ENCODE data around the gene UBR4.
"Not testable (repeated sequence)": the region's sequence is repeated elsewhere in the genome, so short reads cannot be mapped to it uniquely, and the experiment has no call there.

The UBR4 gene

DNA sequence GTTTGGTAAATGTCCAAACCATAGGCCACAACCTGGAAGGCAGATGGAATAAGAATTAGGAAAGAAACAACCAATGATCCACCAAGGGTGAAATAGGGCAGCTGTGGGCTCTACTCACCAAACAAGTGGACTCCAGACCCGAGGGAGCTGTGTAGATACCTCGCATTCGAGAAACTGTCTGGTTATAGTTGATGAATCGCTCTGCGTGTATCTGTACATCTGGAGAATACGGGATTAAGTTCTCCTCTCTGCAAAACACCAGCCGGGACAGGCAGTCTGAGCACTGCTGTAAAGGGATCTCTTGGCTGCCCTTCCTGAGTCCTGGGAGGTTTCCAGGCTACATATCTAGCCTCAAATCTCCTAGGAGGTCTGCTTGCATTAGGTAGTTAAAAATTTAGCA is 9.4 kb upstream of the UBR4 start:
- DNase-seq = no peak

DNA sequence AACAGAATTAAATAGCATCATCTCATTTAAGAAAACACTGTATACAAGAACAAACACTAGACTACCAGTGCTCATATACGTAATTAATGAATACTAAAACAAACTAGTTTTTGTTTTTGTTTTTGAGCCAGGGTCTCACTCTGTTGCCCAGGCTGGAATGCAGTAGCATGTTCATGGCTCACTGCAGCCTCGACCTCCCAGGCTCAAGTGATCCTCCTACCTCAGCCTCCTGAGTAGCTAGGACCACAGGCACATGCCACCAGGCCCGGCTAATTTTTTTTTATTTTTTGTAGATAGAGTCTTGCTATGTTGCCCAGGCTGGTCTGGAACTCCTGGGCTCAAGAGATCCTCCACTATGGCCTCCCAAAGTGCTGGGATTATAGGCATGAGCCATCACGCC is 6.5 kb upstream of the UBR4 start:
- DNase-seq = not testable (repeated sequence)

- no peak for DNase-seq
Measured at GRCh38 chr1:19213580-19213979, 3.5 kb upstream of the UBR4 start.

DNA sequence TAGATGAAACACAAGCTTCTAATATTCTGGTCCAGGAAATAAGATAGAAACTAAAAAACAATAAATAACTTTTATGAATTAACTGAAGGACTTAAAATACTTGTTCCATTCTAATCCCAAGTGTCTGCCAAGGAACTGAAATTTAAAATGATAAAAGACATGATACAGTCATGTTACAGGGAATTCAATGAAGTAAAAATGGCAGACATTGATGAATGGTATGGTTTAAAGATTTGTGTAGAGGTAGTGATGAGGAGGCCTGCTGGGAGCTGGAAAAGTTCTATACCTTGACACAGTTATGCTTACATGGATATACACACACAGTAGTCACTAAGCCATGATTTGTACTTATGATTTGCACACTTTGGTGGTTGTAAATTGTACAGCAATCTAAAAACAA is 2.1 kb upstream of the UBR4 start:
- DNase-seq = no peak

- DNase-seq = no peak
Measured at GRCh38 chr1:19210772-19211549, 895 bp upstream of the UBR4 start.

DNA sequence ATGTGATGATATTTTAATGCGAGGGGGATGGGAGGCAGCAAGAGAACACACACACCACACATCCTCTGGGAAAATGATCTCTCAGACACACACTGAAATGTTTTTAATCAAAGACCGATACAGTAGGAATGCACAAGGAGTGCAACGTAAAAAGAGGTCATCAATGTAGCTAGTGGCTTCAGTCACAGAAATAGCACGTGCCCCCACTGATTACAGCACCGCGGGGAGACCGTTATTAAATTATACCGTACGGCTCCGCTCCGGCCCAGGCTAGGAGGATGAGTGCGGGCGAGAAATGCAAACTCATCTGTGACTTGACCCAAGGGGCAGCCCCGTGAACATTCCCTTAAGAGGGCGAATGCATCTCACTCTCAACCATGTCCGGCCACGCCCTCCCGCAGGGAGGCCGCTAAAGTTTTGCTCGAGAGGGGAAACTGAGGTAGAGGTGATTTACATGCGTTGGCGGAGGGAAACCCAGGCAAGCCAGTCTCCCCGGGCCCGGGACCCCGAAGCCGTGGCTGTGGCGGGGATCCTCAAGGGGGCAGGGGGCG is 552 bp downstream of the UBR4 start:
- peak; percentile 83 to 85 for DNase-seq

GRCh38 chr1:19208710-19209438 is 1.2 kb downstream of the UBR4 start:
- no peak for DNase-seq

- no peak for DNase-seq
Measured at GRCh38 chr1:19206947-19207346, 3.1 kb downstream of the UBR4 start.

GRCh38 chr1:19205845-19206244 is 4.2 kb downstream of the UBR4 start:
- no peak for DNase-seq

DNA sequence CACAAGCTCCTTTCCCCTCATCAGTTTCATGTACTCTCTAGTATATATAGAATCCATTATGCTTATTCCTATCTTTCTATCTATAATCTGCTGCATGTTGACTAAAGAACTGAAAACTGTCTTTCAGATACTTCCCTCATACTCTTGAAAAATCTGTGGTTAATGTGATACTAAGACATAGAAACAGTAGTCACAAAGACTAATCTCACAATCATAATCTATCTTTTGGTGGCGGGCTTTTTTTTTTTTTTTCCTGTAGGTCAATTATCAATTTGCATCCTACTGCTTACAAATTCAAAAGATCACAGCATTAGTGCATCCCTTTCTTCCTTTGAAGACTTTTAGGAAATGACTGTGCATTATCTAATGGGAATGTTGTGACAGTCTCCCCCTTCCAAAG is 4.7 kb downstream of the UBR4 start:
- no peak for DNase-seq

DNA sequence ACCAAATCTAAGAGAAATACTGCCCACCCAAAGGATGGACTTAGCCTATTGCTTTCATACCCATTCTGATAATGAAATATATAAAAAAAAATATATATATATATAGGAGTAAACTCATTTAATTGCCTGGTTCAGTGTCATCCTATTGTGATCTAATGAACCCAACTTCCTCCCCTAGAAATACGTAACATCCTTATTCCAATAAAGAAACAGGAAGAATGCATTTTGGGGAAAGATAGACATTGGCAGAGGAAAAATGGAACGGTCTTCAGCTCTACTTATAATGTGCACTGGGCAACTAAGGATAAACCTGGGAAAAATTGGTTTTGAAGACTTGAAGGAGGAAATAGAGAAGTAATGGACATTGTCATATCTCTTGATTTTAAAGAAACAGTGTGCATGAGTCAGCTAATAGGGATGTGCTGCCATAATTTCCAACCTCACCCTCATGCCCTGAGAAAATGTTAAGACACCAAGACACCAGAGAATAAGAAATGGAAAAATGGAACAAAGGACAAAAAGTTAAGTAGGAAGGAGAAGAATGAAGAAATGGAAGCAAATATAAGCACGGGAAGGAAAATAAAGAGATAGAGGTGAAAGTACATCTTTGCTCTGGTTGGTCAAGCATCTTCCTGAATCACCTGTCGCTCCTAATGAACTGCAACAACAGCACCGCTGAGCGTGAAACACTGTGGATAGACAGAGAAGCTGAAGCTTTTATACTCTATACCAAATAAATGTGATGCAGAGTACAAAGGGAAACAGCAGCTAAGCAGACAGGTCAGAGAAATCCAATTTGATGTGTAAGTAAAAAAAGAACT is 5.4 kb downstream of the UBR4 start:
- no peak for DNase-seq

DNA sequence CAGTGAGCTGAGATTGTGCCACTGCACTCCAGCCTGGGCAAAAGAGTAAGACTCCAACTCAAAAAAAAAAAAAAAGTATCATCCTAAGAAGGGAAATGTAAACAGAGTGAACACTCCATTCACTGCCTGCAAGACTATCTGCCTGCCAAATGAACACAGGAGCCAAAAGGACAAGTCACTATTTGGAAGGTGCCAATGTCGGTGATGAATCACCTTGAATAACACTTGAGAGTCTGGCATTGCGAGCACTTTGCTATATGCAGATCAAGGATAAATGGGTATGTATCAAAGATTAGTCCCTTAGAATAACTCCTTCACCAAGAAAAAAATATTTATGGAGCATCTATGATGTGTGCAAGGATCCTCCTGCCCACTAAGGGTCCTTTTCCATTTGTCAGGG is 6.6 kb downstream of the UBR4 start:
- DNase-seq = no peak

- DNase-seq = no peak
Measured at GRCh38 chr1:19202396-19202795, 7.7 kb downstream of the UBR4 start.

GRCh38 chr1:19199969-19200604 is 10.0 kb downstream of the UBR4 start:
- DNase-seq = no peak

DNA sequence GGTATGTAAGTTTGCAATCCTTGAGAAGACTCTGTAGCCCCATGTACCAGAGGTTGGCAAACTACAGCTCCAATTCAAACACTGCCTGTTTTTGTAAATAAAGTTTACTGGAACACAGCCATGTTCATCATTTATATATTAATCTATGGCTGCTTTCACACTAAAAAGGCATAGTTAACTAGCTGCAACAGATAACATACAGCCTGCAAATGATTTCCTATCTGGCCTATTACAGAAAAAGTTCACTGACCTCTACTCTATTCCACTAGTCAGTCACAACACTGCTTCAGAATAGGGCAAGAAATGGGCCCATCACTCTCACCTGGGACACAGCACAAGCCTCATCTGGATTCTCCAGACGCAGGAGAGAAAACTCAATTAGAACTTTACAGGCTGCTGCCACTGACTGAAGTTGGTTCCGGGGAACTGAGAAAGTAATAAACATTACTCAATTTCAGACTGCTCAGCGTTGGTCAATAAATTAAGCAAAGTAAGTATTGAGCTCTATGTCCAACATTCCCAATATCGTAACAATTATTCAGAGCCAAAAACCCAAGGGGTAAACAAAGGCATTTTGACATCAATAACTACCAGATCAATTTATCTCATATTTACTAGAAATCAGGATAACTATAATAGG is 10.6 kb downstream of the UBR4 start:
- DNase-seq = no peak

DNA sequence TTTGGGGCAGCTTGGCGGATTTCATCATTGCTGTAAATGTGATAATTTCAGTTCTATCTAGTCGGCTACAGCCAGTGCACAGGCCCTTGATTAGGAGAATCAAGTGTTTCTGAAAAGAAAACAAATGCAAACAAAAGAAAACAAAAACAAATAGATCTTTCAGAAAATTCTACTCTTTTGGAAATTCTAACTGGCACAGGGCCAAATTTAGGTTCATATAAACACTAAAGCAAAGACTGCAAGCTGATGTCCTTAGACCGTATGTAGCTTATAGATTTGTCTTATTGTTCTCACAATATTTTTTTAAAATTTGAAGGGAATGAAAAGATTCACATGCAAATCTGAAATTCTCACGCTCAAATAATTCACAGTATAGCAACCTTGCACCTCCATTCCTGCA is 11.2 kb downstream of the UBR4 start:
- DNase-seq = no peak

DNA sequence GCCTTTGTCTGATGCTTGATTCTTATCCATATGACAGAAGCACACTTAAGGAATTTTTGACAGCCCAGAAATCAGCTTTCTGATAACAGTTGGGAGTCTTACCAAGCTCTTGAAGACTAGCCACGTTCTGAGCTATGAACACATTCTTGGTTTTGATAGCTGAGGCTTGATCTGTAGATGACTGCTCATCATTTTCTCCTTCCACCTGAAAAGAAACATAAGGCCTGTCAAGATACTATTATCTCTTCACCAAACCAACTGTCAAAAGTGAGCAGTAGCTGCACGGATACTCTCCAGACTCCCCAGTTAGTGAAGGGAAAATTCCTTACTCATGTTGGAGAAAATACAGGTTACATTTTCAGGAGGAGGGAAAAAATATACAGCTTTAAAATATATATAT is 12.2 kb downstream of the UBR4 start:
- no peak for DNase-seq

DNA sequence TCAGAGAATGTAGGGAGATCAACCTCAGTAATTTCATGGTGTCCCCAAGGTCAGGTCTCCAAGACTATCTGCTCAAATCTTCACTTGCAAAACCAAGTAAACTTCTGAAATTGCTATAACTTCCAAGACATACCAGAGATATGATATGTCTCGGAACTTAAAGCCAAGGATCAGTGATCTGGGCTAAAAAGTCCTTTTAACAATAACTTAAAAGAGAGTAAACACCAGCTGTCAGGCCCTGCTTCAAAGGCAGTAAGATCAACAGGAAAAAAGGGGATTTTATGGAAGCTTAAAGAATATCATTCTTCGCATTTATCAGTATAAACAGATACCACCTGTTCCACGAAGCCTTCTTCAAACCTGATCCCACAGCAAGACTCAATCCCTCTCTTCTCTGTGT is 13.7 kb downstream of the UBR4 start:
- DNase-seq = no peak

- no peak for DNase-seq
Measured at GRCh38 chr1:19193004-19193403, 17.1 kb downstream of the UBR4 start.

DNA sequence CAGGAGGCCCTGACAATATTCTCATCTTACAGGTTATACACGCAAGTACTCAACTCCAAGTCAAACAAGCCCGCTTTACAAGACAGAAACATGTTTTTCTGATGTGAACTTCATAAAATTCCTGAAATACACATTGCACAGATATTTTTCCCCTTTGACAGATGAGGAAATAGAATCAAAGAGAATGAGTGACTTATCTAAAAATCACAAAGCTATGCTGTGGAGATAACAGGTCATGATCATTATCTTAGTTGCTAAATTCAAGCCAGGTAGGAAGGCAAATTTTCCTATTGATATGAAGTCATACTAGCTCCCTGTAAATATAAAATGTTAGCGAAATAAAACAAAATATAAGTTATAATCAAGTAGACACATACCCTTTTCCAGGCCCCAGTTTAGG is 18.3 kb downstream of the UBR4 start:
- no peak for DNase-seq

- no peak for DNase-seq
Measured at GRCh38 chr1:19190468-19190867, 19.6 kb downstream of the UBR4 start.

DNA sequence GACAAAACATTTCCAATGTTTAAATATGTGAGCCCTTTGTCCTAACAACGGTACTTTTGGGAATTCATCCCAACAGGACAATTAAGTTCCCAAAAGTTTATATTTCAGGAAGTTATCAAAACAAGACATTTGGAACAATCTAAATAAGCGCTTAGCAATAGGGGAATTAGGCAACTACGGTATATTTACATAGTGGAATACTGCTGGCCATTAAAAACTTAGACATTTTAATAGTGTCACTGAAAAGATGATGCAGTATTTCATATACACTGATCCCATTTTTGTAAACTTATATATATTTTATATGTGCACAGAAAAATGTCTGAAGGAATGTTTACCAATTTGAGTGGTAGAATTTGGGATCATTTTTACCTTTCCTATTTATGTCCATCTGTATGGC is 20.8 kb downstream of the UBR4 start:
- DNase-seq = no peak

Data from activated T-cell treated with anti-CD3 and anti-CD28 coated beads, Interleukin-2, amount 50 U/mL, for 48 hours (primary cell).